Endometrial microvascular endothelial cells (primary cell): Measurements from ENCODE around the gene PACS2. TPM values are rescaled to one million over a fixed set of nuclear protein-coding genes. Genes with fewer than 3 reads are reported as not detected.
"Not testable (repeated sequence)": the region's sequence is repeated elsewhere in the genome, so short reads cannot be mapped to it uniquely, and the experiment has no call there.

ENCODE experiments used
- in situ Hi-C: cut with HindIII; loops from 2 replicates; pipeline ENCODE4 v1.10.0; 2017; ENCODE audit warnings: low sequenced_read_pairs, low pct_unique_long_range_greater_than_20kb; ENCODE audit errors: inconsistent ontology term
- total RNA-seq: library from RNA; depleted of rRNA; stranded (reverse); fragments of >200 nt; gene quantifications from one replicate; pipeline ENCODE4 v1.2.3, GENCODE V29; 2015; ENCODE audit errors: inconsistent ontology term

The PACS2 gene
- total RNA-seq, 1 donor from 2014 or later: 52.4 TPM

DNA sequence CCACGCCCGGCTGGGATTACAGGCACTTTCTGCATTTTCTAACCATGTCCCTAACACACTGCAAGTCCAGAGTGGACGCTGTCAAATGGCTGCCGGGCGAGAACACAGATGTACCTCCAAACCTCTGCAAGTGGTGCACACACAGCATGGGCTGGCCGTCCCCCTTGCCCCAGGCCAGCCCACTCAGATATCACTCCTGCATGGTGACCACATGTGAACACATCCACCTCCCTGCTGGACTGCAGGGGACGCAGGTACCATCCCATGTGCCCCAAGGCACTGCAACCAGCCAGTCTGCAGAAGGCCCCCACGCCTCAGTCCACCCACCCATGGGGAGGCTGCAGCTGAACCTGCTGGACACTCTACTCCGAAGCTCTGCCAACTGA is 27.8 kb upstream of the PACS2 start:
- in situ Hi-C loops: no loop called here

- in situ Hi-C loops: no loop called here
Measured at GRCh38 chr14:105287249-105288102, 27.1 kb upstream of the PACS2 start.

GRCh38 chr14:105288936-105289335 is 25.6 kb upstream of the PACS2 start:
- in situ Hi-C loops: not testable (repeated sequence)

- in situ Hi-C loops: no loop called here
Measured at GRCh38 chr14:105290621-105291346, 23.8 kb upstream of the PACS2 start.

DNA sequence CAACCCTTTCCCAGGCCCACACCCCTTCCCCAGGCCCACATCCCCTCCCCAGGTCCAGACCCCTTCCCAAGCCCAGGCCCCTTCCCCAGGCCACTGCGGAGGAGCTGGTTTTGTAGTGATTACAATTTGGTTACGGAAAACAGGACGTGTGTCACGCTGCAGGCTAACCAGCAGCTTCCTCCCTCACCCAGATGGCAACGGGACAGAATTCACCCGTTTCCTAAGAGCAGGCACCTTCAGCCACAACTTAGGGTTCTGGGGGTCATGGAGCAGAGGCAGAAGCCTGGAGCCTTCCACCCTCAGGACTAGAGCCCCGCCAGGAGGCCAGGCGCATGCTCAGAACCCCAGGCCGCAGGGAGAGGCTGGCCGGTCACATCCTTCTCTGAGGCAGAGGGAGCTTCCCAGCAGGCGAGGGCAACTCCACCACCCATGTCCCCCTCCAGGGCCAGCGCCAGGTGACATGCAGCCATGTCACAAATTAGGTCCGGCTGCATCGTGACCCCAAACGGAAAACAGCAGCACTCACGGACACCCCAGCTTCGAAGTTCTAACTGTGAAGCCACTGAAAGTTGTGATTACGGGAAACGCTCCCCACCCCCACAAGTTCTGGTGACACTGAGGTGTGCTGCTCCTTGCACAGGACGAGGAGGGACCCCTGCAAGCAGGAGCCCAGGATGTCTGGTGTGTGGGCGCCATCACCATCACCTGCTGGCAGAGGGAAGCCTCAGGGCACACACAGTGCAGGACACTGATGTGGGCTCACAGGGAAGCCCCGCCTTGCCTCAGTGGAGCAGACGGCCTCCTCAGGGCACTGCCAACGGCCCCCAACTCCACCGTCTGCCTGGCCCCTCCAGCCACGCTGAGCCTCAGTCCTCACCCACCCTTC is 21.5 kb upstream of the PACS2 start:
- in situ Hi-C loops: no loop called here

DNA sequence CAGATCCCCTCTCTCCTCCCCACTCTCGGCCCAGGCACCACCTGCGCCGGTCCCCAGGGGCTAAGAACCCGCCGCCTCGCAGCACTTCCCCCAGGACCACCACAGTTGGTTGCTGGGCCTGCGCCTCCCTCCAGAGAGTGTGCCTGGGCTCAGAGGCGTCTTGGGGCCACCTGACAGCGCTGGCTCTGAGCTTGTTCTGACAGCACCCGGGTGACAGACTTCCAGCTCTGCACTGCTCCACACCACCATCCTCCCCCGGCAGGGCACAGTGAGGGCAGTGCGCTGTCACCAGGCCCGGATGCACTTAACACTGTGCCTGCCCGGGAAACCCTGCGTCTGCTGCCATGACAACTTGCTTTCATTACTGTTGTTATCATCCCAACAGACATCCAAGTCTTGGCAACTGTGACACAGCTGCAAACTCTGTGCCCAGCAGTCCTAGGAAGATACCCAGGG is 20.4 kb upstream of the PACS2 start:
- in situ Hi-C loops: no loop called here

- in situ Hi-C loops: not testable (repeated sequence)
Measured at GRCh38 chr14:105297311-105297710, 17.2 kb upstream of the PACS2 start.

GRCh38 chr14:105299654-105300541 is 14.7 kb upstream of the PACS2 start:
- in situ Hi-C loops: no loop called here

- in situ Hi-C loops: no loop called here
Measured at GRCh38 chr14:105300542-105301102, 13.9 kb upstream of the PACS2 start, which contains the start of gene BRF1. TSS of gene BRF1 (minus strand) at chr14:105301001. CDS start at chr14:105300629, 372 bp downstream.

DNA sequence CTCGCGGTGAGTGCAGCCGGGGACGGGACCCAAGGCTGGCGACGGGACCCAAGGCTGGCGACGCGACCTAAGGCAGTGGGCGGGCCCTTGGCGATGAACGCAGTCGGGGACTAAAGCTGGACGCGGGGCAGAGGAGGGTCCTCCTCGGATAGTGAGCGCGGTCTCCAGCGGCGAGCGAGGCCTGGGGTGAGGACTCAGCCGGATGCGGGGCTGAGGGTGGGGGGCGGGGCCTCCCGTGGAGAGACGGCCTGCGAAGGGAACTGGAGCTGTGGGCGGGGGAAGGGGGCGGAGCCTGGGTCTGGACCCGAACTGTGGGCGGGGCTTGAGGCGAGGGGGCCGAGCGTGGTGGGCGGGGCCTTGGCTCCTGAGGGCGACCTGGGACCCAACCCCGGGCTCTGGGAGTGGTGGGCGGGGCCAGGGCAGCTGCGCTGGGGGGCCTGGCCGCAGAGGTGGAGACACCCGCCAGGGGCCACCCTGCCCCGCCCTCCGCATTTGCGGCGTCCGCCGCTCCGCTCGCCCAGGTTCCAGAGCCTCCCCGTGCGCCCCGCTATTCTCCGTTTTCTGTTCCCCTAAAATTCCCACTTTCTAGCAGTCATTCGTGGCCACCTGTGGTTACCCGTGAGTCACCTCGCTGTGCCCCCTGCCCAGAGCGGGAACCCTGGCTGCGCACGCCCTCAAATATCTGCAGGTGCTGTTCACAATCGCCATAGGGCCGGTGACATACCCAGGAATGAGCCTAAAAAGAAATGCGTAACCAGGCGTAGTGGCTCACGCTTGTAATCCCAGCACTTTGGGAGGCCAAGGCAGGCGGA is 13.2 kb upstream of the PACS2 start:
- in situ Hi-C loops: no loop called here

- in situ Hi-C loops: not testable (repeated sequence)
Measured at GRCh38 chr14:105301915-105302249, 12.7 kb upstream of the PACS2 start.

DNA sequence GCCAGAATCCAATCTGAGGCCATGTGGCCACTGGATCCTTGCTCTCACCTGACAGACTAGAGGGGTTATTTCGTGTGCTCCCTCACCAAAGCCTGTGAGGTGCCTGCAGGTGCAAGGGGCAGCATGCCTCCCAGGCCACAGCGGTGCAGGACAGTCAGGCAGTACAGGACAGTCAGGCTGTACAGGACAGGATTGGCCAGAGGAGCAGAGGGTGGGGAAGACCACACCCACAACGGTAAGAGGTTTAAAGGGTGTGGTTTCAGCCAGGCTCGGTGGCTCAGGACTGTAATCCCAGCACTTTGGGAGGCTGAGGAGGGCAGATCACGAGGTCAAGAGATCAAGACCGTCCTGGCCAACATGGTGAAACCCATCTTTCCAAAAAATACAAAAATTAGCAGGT is 10.6 kb upstream of the PACS2 start:
- in situ Hi-C loops: no loop called here

DNA sequence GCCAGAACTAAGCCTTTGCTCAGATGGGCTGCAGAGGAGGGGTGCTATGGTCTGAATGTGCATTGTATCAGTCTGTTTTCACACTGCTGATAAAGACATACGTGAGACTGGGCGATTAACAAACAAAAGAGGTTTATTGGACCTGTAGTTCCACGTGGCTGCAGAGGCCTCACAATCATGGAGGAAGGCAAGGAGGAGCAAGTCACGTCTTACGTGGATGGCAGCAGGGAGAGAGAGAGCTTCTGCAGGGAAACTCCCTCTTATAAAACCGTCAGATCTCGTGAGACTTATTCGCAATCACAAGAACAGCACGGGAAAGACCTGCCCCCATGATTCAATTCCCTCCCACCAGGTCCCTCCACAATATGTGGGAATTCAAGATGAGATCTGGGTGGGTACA is 10.0 kb upstream of the PACS2 start:
- in situ Hi-C loops: no loop called here

DNA sequence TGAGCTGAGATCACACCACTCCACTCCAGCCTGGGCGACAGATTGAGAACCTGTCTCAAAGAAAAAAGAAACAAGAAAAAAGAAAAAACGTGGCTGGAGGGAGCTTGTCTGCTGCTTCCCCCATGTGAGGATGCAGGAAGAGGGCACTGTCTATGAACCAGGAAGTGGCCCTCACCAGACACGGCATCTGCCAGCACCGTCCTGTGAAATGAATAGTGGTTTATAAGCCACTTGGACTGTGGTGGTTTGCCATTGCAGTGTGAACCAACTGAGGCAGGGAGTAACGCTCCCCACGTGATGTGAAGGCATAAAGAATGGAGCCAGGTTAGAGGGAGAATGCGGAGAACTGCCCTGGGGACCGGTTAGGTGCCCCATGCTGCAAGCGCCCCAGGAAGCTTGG is 9.2 kb upstream of the PACS2 start:
- in situ Hi-C loops: no loop called here

DNA sequence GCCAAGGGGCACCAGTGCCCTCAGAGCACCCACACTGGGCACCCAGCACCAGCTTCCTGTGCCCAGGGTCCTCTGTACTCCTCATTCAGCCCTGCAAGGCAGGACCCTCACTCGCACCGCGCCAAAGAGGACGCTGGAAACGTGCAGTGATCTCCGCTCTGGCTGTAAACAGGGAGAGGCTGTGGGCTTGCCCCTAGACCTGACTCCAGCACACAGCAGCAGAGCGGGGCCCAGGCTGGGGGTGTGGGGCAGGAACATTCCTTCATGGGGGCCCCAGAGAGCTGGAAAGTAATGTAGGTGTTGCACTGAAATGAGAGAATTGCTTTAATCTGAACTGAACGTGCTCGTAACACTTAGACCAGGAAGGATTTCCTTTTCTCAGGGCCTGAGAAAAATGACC is 8.8 kb upstream of the PACS2 start:
- in situ Hi-C loops: no loop called here

GRCh38 chr14:105307052-105307727 is 7.4 kb upstream of the PACS2 start:
- in situ Hi-C loops: no loop called here

GRCh38 chr14:105309371-105309770 is 5.2 kb upstream of the PACS2 start:
- in situ Hi-C loops: no loop called here
